Spleen (tissue), 11 donors: ENCODE measurements around the gene LRRC37A3. TPM values are rescaled to one million over a fixed set of nuclear protein-coding genes. Genes with fewer than 3 reads are reported as not detected.

Experiments used
- DNase-seq: peaks from one replicate; pipeline ENCODE4 v3.0.0-alpha.2; 2020
- H3K27ac ChIP-seq, 8 donors: fragments of 200-600 bp; sonication (generic) in 7 of 8; 1 replicate in 4 of 8; 2 replicates in 4 of 8; pipeline versions ENCODE4 v1.5.0 to v1.8.0; 2016 to 2021; ENCODE audit warnings: inconsistent platforms in 4 of 8, mild to moderate bottlenecking in 4 of 8, moderate library complexity in 1 of 8
- H3K27me3 ChIP-seq, 7 donors: fragments of 200-600 bp; sonication (generic) in 6 of 7; replicated peaks in 1 of 7; 1 replicate in 4 of 7; 2 replicates in 3 of 7; pipeline versions ENCODE4 v1.5.0 to v1.8.0; 2016 to 2021; ENCODE audit warnings: inconsistent platforms in 3 of 7, mild to moderate bottlenecking in 1 of 7
- H3K36me3 ChIP-seq, 6 donors: fragments of 200-600 bp; sonication (generic) in 5 of 6; 1 replicate in 4 of 6; 2 replicates in 2 of 6; pipeline versions ENCODE4 v1.5.0 to v1.8.0; 2016 to 2021; ENCODE audit warnings: inconsistent platforms in 2 of 6
- H3K4me1 ChIP-seq, 6 donors: fragments of 200-600 bp; sonication (generic) in 5 of 6; 1 replicate in 3 of 6; 2 replicates in 3 of 6; pipeline versions ENCODE4 v1.5.0 to v1.8.0; 2016 to 2021; ENCODE audit warnings: inconsistent platforms in 3 of 6
- H3K4me3 ChIP-seq, 8 donors: fragments of 200-600 bp; sonication (generic) in 7 of 8; 1 replicate in 4 of 8; 2 replicates in 4 of 8; pipeline versions ENCODE4 v1.5.0 to v1.8.0; 2016 to 2021; ENCODE audit warnings: inconsistent platforms in 4 of 8, mild to moderate bottlenecking in 4 of 8, moderate library complexity in 2 of 8
- H3K9me3 ChIP-seq, 8 donors: fragments of 200-600 bp; sonication (generic) in 7 of 8; 1 replicate in 4 of 8; 2 replicates in 4 of 8; pipeline versions ENCODE4 v1.5.0 to v1.8.0; 2016 to 2021; ENCODE audit warnings: inconsistent platforms in 4 of 8
- CTCF ChIP-seq, 11 experiments: fragments of 200-600 bp in 7 of 11; fragments of 450-650 bp in 4 of 11; sonication (generic) in 4 of 11; IDR thresholded peaks in 8 of 11; conservative IDR thresholded peaks in 3 of 11; 1 replicate in 7 of 11; 2 replicates in 4 of 11; pipeline versions ENCODE4 v1.4.0 to v1.8.0; 2016 to 2021; ENCODE audit warnings: antibody characterized with exemption in 11 of 11, inconsistent platforms in 4 of 11, mild to moderate bottlenecking in 1 of 11
- POLR2A ChIP-seq, 3 donors: fragments of 450-650 bp; IDR thresholded peaks; one replicate each; pipeline ENCODE4 v1.5.1; 2017; ENCODE audit warnings: antibody characterized with exemption in 3 of 3, mild to moderate bottlenecking in 1 of 3
- POLR2AphosphoS5 ChIP-seq, 3 donors: sonication (generic); formaldehyde crosslinking; IDR thresholded peaks; one replicate each; pipeline ENCODE4 v1.5.1; 2017; ENCODE audit warnings: antibody characterized with exemption in 3 of 3
- WGBS, 5 donors: extraction: QIAGEN DNeasy Blood & Tissue Kit in 3 of 5; methylation state at CpG; one replicate each; pipeline versions ENCODE4 v1.1.5 to v1.1.7; 2013 to 2018; 5-methylcytosine and 5-hydroxymethylcytosine counted together
- intact Hi-C: fragments of 100-400 bp; cut with DNase I; formaldehyde crosslinking; loops from one replicate; pipeline ENCODE4 v1.15.0; 2023; ENCODE audit warnings: low total_unique reads
- polyA plus RNA-seq, 3 donors: library from polyadenylated mRNA; stranded (reverse); fragments of 200-250 nt; gene quantifications; one replicate each; pipeline ENCODE4 v1.2.1, GENCODE V29; 2013
- total RNA-seq, 7 donors: library from RNA; depleted of rRNA in 3 of 7; stranded (reverse); fragments of >200 nt in 3 of 7; fragmentation: NEBNext Ultra II Directional in 4 of 7; extraction: Animal tissue kit (Norgen Biotek cat#: 25700) in 4 of 7; gene quantifications; one replicate each; pipeline versions ENCODE4 v1.1.0 to v1.2.1, GENCODE V29; 2016 to 2021
- donor health status: healthy with polysubstance abuse.
- donor health status: DM: no; HTN: no; CAD: no; lungs with moderate emphysema.
- donor health status: DM: no; HTN: no; CAD: no.
- donor health status: Bipolar disorder and iron deficiency.
- donor health status: healthy.
- donor health status: DM: no; HTN: no; CAD: no.
- donor health status: DM: yes; HTN: yes; CAD: no.

Gene LRRC37A3
- total and polyA plus RNA-seq, 10 donors: 1.8 to 44.8 (median 14.0) TPM

- Histone ChIP-seq H3K4me3 (no peak overlapping the region), H3K4me1 (peaks cover 0 to 10% (median 3%) of the 10 kb centered on the region in 6 donors), H3K27me3 (no peaks in the 10 kb centered on the region), H3K9me3 (no peaks in the 10 kb centered on the region), H3K27ac (no peak overlapping the region), H3K36me3 (no peaks in the 10 kb centered on the region)
- TF ChIP-seq POLR2A (IDR thresholded peaks at IDR 0.05) (no peak), POLR2AphosphoS5 (IDR thresholded peaks at IDR 0.05) (no peak), CTCF (IDR thresholded peaks at IDR 0.05 in 8 of 11, conservative IDR thresholded peaks at IDR 0.05 in 3 of 11) (no peak)
- DNase-seq: no peak
- intact Hi-C loops: no loop called here
- WGBS, 5 donors: 86 to 92% (median 90%) methylated on average over 2 of the region's 2 CpGs
These were observed 22.5 kb upstream of the LRRC37A3 start for GRCh38 chr17:64941761-64942160.

GRCh38 chr17:64941045-64941444 is 21.8 kb upstream of the LRRC37A3 start:
- H3K36me3 ChIP-seq: no peaks in the 10 kb centered on the region
- H3K4me3 ChIP-seq: no peak overlapping the region
- intact Hi-C loops: no loop called here
- no peak for DNase-seq
- no peak overlapping the region for H3K27ac ChIP-seq
- TF ChIP-seq POLR2A (IDR thresholded peaks at IDR 0.05) (no peak), POLR2AphosphoS5 (IDR thresholded peaks at IDR 0.05) (no peak), CTCF (IDR thresholded peaks at IDR 0.05 in 8 of 11, conservative IDR thresholded peaks at IDR 0.05 in 3 of 11) (no peak)
- 84 to 96% (median 92%) methylated on average over 3 of the region's 3 CpGs for WGBS, 5 donors
- no peaks in the 10 kb centered on the region for H3K9me3 ChIP-seq
- peaks cover 0 to 10% (median 3%) of the 10 kb centered on the region in 6 donors for H3K4me1 ChIP-seq
- no peaks in the 10 kb centered on the region for H3K27me3 ChIP-seq

GRCh38 chr17:64940055-64940454 is 20.8 kb upstream of the LRRC37A3 start:
- no peak for DNase-seq

More at GRCh38 chr17:64940055-64940454, 20.8 kb upstream of the LRRC37A3 start:
- no peaks in the 10 kb centered on the region for H3K9me3 ChIP-seq
- 90 to 94% (median 92%) methylated on average over 3 to 4 of the region's 4 CpGs for WGBS, 5 donors
- intact Hi-C loops: no loop called here
- H3K36me3 ChIP-seq: no peaks in the 10 kb centered on the region
- H3K27me3 ChIP-seq: no peaks in the 10 kb centered on the region
- peaks cover 0 to 10% (median 3%) of the 10 kb centered on the region in 6 donors for H3K4me1 ChIP-seq
- H3K4me3 ChIP-seq: no peak overlapping the region
- no peak for TF ChIP-seq POLR2A (IDR thresholded peaks at IDR 0.05)
- no peak for TF ChIP-seq POLR2AphosphoS5 (IDR thresholded peaks at IDR 0.05)
- no peak for TF ChIP-seq CTCF (IDR thresholded peaks at IDR 0.05 in 8 of 11, conservative IDR thresholded peaks at IDR 0.05 in 3 of 11)
- no peak overlapping the region for H3K27ac ChIP-seq
